GM19324 (cell line): ENCODE results near the gene MAP2K7.
A peak's percentile ranks its signal among the peaks of the same experiment; 100 is the strongest.
"Not testable (repeated sequence)": the region's sequence is repeated elsewhere in the genome, so short reads cannot be mapped to it uniquely, and the experiment has no call there.

Source experiments
- ATAC-seq: cut with Tn5 transposase; IDR thresholded peaks from one replicate; pipeline ENCODE4 v1.9.1; 2021; ENCODE audit warnings: mild to moderate bottlenecking, moderate library complexity; ENCODE audit not compliant: unreplicated experiment, low FRiP score

Gene MAP2K7

GRCh38 chr19:7917267-7918061 is 13.8 kb downstream of the MAP2K7 start:
- no peak for ATAC-seq

DNA sequence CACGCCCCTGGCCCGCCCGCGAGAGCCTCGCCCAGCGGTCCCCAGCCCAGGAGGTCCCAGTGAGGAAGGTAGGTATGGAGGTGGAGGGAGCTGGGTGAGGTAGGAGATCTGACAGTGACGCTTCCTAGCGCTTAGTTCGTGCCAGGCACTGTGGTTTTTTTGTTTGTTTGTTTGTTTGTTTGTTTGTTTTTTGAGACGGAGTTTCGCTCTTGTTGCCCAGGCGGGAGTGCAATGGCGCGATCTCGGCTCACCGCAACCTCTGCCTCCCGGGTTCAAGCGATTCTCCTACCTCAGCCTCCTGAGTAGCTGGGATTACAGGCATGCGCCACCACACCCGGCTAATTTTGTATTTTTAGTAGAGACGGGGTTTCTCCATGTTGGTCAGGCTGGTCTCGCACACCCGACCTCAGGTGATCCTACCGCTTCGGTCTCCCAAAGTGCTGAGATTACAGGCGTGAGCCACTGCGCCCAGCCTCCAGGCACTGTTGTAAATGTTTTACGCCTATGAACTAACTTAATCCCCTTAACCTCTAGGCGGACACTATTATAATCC is 14.5 kb downstream of the MAP2K7 start:
- not testable (repeated sequence) for ATAC-seq

- no peak for ATAC-seq
Measured at GRCh38 chr19:7918615-7919421, 15.1 kb downstream of the MAP2K7 start.

- ATAC-seq: peak; percentile 74
Measured at GRCh38 chr19:7919610-7920518, 16.2 kb downstream of the MAP2K7 start, which contains the start of gene SNAPC2. Gene SNAPC2, plus strand, starts transcription at chr19:7920338. Its CDS starts 29 bp downstream, at chr19:7920367.

GRCh38 chr19:7920519-7921301 is 17.0 kb downstream of the MAP2K7 start:
- peak; percentile 56 for ATAC-seq

DNA sequence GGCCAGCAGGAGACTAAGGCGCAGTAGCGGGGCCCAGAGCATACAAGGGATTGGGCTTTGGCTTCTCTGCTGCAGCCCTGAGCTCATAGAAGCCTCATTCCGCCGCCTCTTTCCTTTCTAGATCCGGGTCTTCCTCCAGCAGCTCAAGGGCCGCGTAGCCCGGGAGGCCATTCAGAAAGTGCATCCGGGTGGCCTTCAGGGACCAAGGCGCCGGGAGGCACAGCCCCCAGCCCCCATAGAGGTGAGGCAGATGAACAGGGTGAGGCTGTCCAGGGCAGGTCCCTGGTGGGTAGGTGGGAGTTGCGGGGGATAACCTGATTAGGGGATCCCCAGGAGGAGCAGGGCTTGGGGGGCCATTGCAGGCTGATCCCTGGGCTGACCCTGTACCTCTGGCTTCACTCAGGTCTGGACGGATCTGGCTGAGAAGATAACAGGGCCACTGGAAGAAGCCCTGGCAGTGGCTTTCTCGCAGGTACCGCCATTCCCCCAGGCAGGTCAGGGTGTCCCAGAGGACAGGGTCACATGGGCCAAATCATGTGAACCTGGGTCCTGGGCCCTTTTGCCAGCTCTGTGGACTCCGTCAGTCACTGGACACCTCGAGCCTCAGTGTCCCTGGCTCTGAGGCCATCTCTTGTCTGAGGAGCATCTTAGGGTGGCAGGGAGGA is 17.8 kb downstream of the MAP2K7 start:
- no peak for ATAC-seq

DNA sequence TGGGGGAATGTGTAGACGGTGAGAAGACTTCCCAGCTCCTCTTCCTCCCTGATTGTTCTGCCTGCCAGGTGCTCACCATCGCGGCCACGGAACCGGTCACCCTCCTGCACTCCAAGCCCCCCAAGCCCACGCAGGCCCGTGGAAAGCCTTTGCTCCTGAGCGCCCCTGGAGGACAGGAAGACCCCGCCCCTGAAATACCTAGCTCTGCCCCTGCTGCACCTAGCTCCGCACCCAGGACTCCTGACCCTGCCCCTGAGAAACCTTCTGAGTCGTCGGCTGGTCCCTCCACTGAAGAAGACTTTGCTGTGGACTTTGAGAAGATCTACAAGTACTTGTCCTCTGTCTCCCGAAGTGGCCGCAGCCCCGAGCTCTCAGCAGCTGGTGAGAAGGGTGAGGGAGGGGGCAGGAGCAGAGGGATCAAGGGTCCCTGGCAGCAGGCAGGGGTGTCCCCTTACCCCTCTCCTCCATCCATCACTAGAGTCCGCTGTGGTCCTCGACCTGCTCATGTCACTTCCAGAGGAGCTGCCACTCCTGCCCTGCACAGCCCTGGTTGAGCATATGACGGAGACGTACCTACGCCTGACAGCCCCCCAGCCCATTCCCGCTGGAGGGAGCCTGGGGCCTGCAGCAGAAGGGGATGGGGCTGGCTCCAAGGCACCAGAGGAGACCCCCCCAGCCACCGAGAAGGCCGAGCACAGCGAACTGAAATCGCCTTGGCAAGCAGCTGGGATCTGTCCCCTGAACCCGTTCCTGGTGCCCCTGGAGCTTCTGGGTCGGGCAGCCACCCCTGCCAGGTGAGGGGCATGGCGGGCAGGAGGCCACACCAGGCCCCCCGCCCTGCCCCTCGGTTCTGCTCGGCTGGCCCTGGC is 18.5 kb downstream of the MAP2K7 start:
- no peak for ATAC-seq

DNA sequence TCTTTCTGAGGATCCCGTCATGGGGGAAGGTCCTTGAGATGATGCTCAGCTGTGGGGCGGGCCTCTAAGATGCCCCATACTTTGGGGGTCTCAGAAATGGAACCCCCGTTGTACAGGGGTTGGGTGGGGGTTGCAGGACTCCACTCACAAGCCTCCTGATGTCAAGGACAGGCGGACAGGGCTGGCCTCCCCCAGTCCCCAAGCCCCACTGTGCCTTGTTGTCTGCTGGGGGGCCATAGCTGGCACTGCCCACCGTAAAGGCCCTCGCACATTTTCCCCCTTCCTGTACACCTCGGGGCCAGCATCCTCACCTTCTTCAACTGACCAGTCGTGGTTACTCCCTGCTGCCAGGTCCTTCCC is 19.1 kb downstream of the MAP2K7 start:
- ATAC-seq: no peak

DNA sequence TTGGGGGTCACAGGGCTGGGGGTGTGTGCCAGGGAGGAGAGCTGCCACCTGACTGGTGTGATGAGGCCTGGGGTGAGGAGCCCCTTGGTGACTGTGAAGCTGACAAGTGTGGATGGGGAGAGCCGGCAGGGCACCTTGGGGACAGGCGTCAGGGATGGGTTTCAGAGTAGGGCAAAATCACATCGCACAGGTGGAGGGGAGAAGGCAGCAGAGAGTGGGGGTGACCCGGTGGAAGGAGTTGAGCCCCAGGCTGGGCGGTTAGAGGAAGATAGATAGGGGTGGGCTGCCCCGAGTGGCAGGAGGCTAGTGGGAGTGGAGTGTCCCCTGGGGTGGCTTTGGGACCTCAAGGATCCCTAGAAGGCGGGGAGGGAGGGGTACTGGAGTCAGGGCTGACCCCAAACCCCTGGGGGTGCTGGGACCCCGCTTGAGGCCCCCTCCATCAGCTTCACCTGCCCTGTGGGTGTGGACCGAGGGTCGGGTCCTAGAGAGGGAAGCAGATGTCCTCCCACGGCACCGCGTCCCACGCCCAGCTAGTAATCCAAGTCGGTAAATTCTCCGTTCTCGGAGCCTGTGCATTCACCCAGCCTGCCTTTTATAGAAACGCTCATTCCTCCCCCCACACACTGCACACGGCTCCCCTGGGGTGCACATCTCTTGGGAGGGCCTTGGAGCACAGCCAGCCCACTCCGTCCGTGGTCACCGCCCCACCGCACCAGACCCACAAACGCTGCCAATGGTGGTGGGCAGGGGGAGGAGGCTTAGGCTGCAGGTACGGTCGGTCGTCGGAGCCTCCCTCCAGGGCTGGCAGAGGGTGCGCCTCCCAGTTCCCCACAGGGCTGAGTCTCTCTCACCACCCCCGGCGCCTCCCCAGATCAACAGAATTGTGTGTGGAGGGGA is 19.9 kb downstream of the MAP2K7 start:
- ATAC-seq: no peak

DNA sequence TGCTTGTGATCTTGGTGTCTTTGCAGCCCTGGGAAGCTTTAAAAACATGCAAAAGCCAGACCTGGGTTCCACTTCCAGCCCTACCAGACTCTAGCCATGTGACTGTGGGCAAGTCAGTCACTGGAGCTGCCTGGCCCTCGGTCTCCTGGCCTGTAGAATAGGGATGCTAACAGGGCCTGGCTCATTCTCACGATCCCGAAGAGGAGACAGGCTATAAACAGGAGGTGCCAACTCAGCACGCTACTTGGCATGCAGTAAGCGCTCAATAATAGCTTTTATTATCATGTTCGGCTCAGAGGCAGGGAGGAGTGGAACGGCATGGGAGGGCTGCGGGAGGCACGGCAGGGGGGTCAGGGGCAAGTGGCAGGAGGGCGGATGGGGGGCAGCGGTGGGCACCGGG is 20.6 kb downstream of the MAP2K7 start:
- no peak for ATAC-seq

GRCh38 chr19:7924651-7925170 is 21.0 kb downstream of the MAP2K7 start:
- no peak for ATAC-seq

DNA sequence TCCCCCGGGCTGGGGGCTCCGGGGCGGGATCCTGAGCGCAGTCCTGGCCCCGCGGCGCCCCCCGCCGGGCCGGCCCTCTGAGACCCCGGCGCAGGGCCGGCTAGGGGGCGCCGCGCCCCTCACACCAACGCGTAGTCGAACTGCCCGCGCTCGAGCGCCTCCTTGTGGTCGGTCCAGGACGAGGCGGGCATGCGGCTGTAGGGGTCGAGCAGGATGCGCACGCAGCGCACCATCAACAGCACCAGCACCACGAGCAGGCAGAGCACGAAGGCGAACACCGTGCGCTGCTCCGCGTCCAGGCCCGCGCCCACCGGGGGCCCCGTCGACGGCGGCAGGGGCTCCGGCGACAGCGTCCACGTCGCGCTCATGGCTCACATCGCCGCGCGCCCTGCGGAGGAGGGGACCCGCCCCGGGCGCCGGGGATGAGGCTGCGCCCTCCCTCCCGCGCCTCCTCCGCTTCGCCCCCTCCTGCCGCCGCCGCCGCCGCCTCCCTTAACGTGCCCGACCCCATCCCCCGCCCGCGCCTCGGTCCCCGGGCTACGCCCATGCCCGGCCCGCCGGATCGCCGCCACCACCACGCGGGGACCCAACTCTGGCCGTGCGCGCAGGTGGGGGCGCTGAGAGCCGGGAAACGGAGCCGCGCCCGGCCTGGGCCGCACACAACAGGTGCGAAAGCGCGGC is 21.6 kb downstream of the MAP2K7 start:
- ATAC-seq: no peak

DNA sequence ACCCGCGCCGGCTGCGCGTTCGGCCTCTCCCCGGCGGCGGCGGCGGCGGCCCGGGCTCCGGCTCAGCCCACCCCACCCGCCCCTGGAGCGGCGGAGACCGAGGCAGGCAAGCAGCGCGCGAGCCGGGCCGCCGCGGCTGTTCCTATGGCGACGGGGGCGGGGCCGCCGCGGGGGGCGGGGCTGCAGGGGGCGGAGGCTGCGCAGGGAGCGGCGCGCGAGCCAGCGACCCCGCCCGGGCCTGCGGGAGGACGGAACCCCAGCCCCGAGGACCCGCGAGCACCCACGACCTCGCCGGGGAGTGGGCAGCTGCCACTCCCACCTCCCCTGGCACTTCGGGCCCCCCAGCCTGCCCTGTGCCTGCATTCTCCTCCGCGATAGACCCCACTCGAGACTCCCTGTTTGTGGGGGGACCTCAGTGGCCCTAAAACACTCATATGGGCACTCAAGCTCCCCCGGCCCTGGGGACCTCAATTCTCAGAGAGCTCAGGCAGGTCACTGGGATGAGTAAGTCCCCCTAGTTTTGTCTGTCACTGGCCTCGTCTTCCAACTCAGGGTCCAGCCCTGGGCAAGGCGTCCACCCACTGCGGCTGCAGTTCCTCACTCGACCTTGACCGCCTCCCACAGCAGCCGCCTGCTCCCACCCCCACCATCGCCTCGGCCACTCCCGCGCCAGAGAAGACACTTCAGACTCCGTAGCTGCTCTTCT is 22.5 kb downstream of the MAP2K7 start, which contains the start of gene CTXN1:
Gene CTXN1 (minus strand): TSS at position 115 of the 706 bp plus-strand sequence. CDS start 597 bp downstream, outside the sequence.
- ATAC-seq: no peak

DNA sequence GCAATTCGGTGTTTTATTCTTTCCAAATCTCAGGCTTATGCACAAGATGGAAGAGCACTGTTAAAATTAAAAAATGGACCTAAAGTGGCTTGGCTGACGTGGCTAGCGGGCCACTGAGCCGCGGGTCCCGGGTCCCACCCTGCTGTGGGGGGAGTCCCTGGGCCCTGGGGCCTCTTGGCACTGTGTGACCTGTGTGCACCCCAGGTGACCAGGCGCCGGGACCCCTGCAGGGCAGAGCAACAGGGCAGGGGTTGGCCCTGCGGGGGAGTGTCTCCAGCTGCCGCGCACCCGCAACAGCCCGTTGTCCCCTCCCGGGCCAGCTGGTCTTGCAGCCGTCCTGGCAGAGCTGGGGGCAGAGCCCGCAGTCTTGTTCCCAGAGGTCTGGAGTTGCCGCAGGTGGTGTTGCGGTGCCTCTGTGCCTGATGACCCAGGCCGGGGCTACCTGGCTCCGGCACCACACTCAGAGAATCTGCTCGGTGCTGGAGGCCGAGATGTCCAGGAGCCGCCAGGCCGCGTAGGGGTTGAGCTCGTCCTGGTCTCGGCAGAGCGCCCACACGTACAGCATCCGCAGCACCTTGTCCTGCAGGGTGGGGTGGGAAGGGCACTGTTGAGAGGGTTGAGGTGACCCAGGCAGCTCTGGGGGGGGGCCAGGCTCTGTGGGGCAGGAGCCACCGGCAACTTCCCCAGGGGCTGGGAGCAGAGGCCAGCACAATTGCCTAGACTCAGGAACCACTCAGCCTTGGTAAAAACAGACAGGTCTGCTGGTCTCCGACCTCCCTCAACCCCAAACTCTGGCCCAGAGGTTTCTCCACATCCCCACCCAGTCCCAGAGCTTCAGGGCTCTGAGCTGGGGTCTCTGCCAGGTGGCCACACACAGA is 23.3 kb downstream of the MAP2K7 start:
- ATAC-seq: no peak
